CD8-positive, alpha-beta memory T cell (primary cell): ENCODE data around the gene GAB2. TPM values are rescaled to one million over a fixed set of nuclear protein-coding genes. Genes with fewer than 3 reads are reported as not detected.

Source experiments
- CTCF ChIA-PET: fragments of 350-600 bp; sonication (Branson Sonifier 250); formaldehyde crosslinking; loops from one replicate; lab custom pipeline; 2021; ENCODE audit warnings: antibody characterized with exemption; lab: Charles Lee
- POLR2A ChIA-PET: fragments of 350-600 bp; sonication (Branson Sonifier 250); formaldehyde crosslinking; loops from one replicate; lab custom pipeline; 2021; ENCODE audit warnings: antibody characterized with exemption; lab: Charles Lee
- DNase-seq, 5 donors: peaks; one replicate each; pipeline versions ENCODE4 v3.0.0 to v3.0.0-alpha.2; 2020 to 2022; ENCODE audit warnings: mixed read lengths in 1 of 5
- H3K27ac ChIP-seq: one replicate; pipeline ENCODE4 v1.7.0; 2013; ENCODE audit warnings: low read depth, mild to moderate bottlenecking, low read length, moderate library complexity
- H3K27me3 ChIP-seq: 2 replicates; pipeline ENCODE4 v1.7.0; 2013; ENCODE audit warnings: low read length, mild to moderate bottlenecking; ENCODE audit not compliant: insufficient read depth, poor library complexity, severe bottlenecking
- H3K36me3 ChIP-seq: 2 replicates; pipeline ENCODE4 v1.7.0; 2013; ENCODE audit warnings: mild to moderate bottlenecking, low read length, moderate library complexity; ENCODE audit not compliant: insufficient read depth
- H3K4me1 ChIP-seq: 2 replicates; pipeline ENCODE4 v1.7.0; 2013; ENCODE audit warnings: mild to moderate bottlenecking, low read length, moderate library complexity; ENCODE audit not compliant: insufficient read depth
- H3K4me3 ChIP-seq: 2 replicates; pipeline ENCODE4 v1.7.0; 2013; ENCODE audit warnings: mild to moderate bottlenecking, low read length
- H3K9me3 ChIP-seq: 2 replicates; pipeline ENCODE4 v1.7.0; 2013; ENCODE audit warnings: mild to moderate bottlenecking, low read length
- H3K27ac Mint-ChIP-seq, 8 donors: one replicate each; pipeline ENCODE4 v1.8.0; 2020 to 2021; ENCODE audit warnings: mixed read lengths in 8 of 8, mild to moderate bottlenecking in 6 of 8, inconsistent platforms in 3 of 8, moderate library complexity in 3 of 8
- H3K27me3 Mint-ChIP-seq, 2 donors: one replicate each; pipeline ENCODE4 v1.8.0; 2020 to 2021; ENCODE audit warnings: mixed read lengths in 2 of 2, mild to moderate bottlenecking in 1 of 2, moderate library complexity in 1 of 2
- H3K36me3 Mint-ChIP-seq, 3 donors: one replicate each; pipeline ENCODE4 v1.8.0; 2020 to 2021; ENCODE audit warnings: mixed read lengths in 3 of 3, inconsistent platforms in 1 of 3, mild to moderate bottlenecking in 1 of 3
- H3K4me1 Mint-ChIP-seq, 3 donors: one replicate each; pipeline ENCODE4 v1.8.0; 2020 to 2021; ENCODE audit warnings: mixed read lengths in 3 of 3, inconsistent platforms in 1 of 3, mild to moderate bottlenecking in 1 of 3
- H3K4me3 Mint-ChIP-seq, 7 donors: one replicate each; pipeline ENCODE4 v1.8.0; 2020 to 2021; ENCODE audit warnings: mixed read lengths in 7 of 7, mild to moderate bottlenecking in 6 of 7, moderate library complexity in 4 of 7, inconsistent platforms in 2 of 7
- H3K9me3 Mint-ChIP-seq, 5 donors: one replicate each; pipeline ENCODE4 v1.8.0; 2020 to 2022; ENCODE audit warnings: mixed read lengths in 5 of 5, mild to moderate bottlenecking in 3 of 5, moderate library complexity in 2 of 5, inconsistent platforms in 1 of 5
- polyA plus RNA-seq: library from polyadenylated mRNA; unstranded; fragments of 300-500 nt; fragmentation: Illumina TruSeq; gene quantifications from one replicate; pipeline ENCODE4 v1.2.3, GENCODE V29; 2021
- total RNA-seq, 2 experiments: library from RNA; stranded (reverse); gene quantifications; one replicate each; pipeline ENCODE4 v1.2.3, GENCODE V29; 2021

GAB2 gene
- total and polyA plus RNA-seq, 3 experiments from 2014 or later: 2.9 to 4.3 TPM; not detected in 1

GRCh38 chr11:78213526-78214330, 203.9 kb downstream of the GAB2 start:
- no peak overlapping the region for H3K27ac Mint-ChIP-seq
- Histone ChIP-seq H3K9me3 (no peaks in the 10 kb centered on the region), H3K27me3 (no peaks in the 10 kb centered on the region), H3K36me3 (no peaks in the 10 kb centered on the region), H3K4me3 (no peak overlapping the region), H3K27ac (no peak overlapping the region), H3K4me1 (no peaks in the 10 kb centered on the region)
- H3K4me1 Mint-ChIP-seq: peaks cover 2 to 17% (median 17%) of the 10 kb centered on the region in 3 donors
- no peak for DNase-seq
- no peaks in the 10 kb centered on the region for H3K9me3 Mint-ChIP-seq
- H3K27me3 Mint-ChIP-seq: no peaks in the 10 kb centered on the region
- H3K4me3 Mint-ChIP-seq: no peak overlapping the region
- peaks cover 14 to 67% (median 22%) of the 10 kb centered on the region in 3 donors for H3K36me3 Mint-ChIP-seq
- CTCF ChIA-PET: no interaction called here
- POLR2A ChIA-PET: no interaction called here

- ChIA-PET CTCF (no interaction called here), POLR2A (no interaction called here)
- Mint-ChIP-seq H3K36me3 (peaks cover 18 to 68% (median 25%) of the 10 kb centered on the region in 3 donors), H3K27me3 (no peaks in the 10 kb centered on the region), H3K27ac (peak overlapping the region in 1 of 8 donors; percentile 62), H3K4me1 (peaks cover 2 to 17% (median 17%) of the 10 kb centered on the region in 3 donors), H3K9me3 (no peaks in the 10 kb centered on the region), H3K4me3 (no peak overlapping the region)
- Histone ChIP-seq H3K4me1 (no peaks in the 10 kb centered on the region), H3K27me3 (no peaks in the 10 kb centered on the region), H3K36me3 (no peaks in the 10 kb centered on the region), H3K27ac (no peak overlapping the region), H3K9me3 (no peaks in the 10 kb centered on the region), H3K4me3 (no peak overlapping the region)
- DNase-seq: no peak
Measured at GRCh38 chr11:78212586-78213371, 204.8 kb downstream of the GAB2 start.

- POLR2A ChIA-PET: no interaction called here
- Mint-ChIP-seq H3K36me3 (peaks cover 18 to 70% (median 25%) of the 10 kb centered on the region in 3 donors), H3K27me3 (no peaks in the 10 kb centered on the region), H3K9me3 (no peaks in the 10 kb centered on the region), H3K27ac (no peak overlapping the region), H3K4me1 (peaks cover 2 to 17% (median 17%) of the 10 kb centered on the region in 3 donors), H3K4me3 (no peak overlapping the region)
- CTCF ChIA-PET: no interaction called here
- no peaks in the 10 kb centered on the region for H3K27me3 ChIP-seq
- no peaks in the 10 kb centered on the region for H3K9me3 ChIP-seq
- H3K4me3 ChIP-seq: no peak overlapping the region
- no peak overlapping the region for H3K27ac ChIP-seq
- no peak for DNase-seq
- no peaks in the 10 kb centered on the region for H3K4me1 ChIP-seq
- no peaks in the 10 kb centered on the region for H3K36me3 ChIP-seq
Measured at GRCh38 chr11:78211565-78211964, 206.1 kb downstream of the GAB2 start.

GRCh38 chr11:78210000-78210608, 207.5 kb downstream of the GAB2 start:
- H3K27me3 ChIP-seq: no peaks in the 10 kb centered on the region
- H3K9me3 ChIP-seq: no peaks in the 10 kb centered on the region
- Mint-ChIP-seq H3K27ac (peak overlapping the region in 2 of 8 donors; percentile 66 to 72), H3K4me1 (peaks cover 2 to 18% (median 18%) of the 10 kb centered on the region in 3 donors), H3K36me3 (peaks cover 18 to 63% (median 23%) of the 10 kb centered on the region in 3 donors), H3K4me3 (no peak overlapping the region), H3K9me3 (no peaks in the 10 kb centered on the region), H3K27me3 (no peaks in the 10 kb centered on the region)
- ChIA-PET POLR2A (no interaction called here), CTCF (interaction anchor here (1.2 kb wide), 1 partner anchor 18 kb away, joined by 3 read pairs; no protein-coding TSS in a partner anchor)
- H3K27ac ChIP-seq: no peak overlapping the region
- H3K4me3 ChIP-seq: no peak overlapping the region
- H3K4me1 ChIP-seq: peaks cover 2% of the 10 kb centered on the region
- DNase-seq: peak in 1 of 5 donors; percentile 40
- H3K36me3 ChIP-seq: no peaks in the 10 kb centered on the region

- CTCF ChIA-PET: interaction anchor here (1.2 kb wide), 1 partner anchor 19 kb away, joined by 3 read pairs; no protein-coding TSS in a partner anchor
- Mint-ChIP-seq H3K9me3 (no peaks in the 10 kb centered on the region), H3K27me3 (no peaks in the 10 kb centered on the region), H3K4me1 (peaks cover 6 to 25% (median 24%) of the 10 kb centered on the region in 3 donors), H3K4me3 (no peak overlapping the region), H3K36me3 (peaks cover 18 to 58% (median 22%) of the 10 kb centered on the region in 3 donors), H3K27ac (no peak overlapping the region)
- H3K27me3 ChIP-seq: no peaks in the 10 kb centered on the region
- no peak overlapping the region for H3K4me3 ChIP-seq
- POLR2A ChIA-PET: no interaction called here
- no peaks in the 10 kb centered on the region for H3K36me3 ChIP-seq
- DNase-seq: peak in 1 of 5 donors; percentile 31
- H3K27ac ChIP-seq: no peak overlapping the region
- peaks cover 6% of the 10 kb centered on the region for H3K4me1 ChIP-seq
- no peaks in the 10 kb centered on the region for H3K9me3 ChIP-seq
Measured at GRCh38 chr11:78209478-78209877, 208.1 kb downstream of the GAB2 start.

- Histone ChIP-seq H3K27me3 (no peaks in the 10 kb centered on the region), H3K4me3 (no peak overlapping the region), H3K36me3 (no peaks in the 10 kb centered on the region), H3K4me1 (peaks cover 12% of the 10 kb centered on the region), H3K9me3 (no peaks in the 10 kb centered on the region), H3K27ac (no peak overlapping the region)
- POLR2A ChIA-PET: no interaction called here
- Mint-ChIP-seq H3K4me1 (peaks cover 7 to 30% (median 29%) of the 10 kb centered on the region in 3 donors), H3K27ac (peak overlapping the region in 4 of 8 donors; percentile 17 to 66 (median 32)), H3K27me3 (no peaks in the 10 kb centered on the region), H3K4me3 (no peak overlapping the region), H3K36me3 (peaks cover 18 to 52% (median 22%) of the 10 kb centered on the region in 3 donors), H3K9me3 (no peaks in the 10 kb centered on the region)
- CTCF ChIA-PET: interaction anchor here (1.2 kb wide), 1 partner anchor 20 kb away, joined by 3 read pairs; no protein-coding TSS in a partner anchor
- DNase-seq: peak in 1 of 5 donors; percentile 18
Measured at GRCh38 chr11:78208257-78209165, 209.1 kb downstream of the GAB2 start.
